ENCODE data around the gene MS4A12.
"Not testable (repeated sequence)": the region's sequence is repeated elsewhere in the genome, so short reads cannot be mapped to it uniquely, and the experiment has no call there.

Gene MS4A12

DNA sequence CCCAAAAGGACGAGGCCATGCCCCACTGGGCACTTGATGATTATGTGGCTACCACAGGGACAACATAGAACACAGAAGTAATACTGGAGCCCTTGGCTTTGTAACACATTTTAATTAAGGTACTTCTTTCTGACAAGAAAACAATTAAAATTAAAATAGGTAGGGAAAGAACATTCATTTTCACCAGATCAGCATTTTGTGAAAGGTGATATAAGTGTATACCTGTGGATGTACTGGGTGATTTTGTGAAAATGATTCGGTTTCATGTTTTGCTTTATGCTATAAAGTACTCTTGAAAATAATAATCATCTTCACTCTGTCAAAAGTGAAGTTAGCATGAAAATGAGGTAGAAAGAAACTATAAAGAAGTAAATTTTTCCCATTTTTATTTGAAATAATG lies 876 bp downstream of the MS4A12 start:
- no peak for DNase-seq (ENCODE audit: low spot score)
- TF ChIP-seq, protein P1, sequence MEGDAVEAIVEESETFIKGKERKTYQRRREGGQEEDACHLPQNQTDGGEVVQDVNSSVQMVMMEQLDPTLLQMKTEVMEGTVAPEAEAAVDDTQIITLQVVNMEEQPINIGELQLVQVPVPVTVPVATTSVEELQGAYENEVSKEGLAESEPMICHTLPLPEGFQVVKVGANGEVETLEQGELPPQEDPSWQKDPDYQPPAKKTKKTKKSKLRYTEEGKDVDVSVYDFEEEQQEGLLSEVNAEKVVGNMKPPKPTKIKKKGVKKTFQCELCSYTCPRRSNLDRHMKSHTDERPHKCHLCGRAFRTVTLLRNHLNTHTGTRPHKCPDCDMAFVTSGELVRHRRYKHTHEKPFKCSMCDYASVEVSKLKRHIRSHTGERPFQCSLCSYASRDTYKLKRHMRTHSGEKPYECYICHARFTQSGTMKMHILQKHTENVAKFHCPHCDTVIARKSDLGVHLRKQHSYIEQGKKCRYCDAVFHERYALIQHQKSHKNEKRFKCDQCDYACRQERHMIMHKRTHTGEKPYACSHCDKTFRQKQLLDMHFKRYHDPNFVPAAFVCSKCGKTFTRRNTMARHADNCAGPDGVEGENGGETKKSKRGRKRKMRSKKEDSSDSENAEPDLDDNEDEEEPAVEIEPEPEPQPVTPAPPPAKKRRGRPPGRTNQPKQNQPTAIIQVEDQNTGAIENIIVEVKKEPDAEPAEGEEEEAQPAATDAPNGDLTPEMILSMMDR (IDR thresholded peaks at IDR 0.05; ENCODE audit: extremely low read depth, insufficient read depth, missing control alignments): no peak
- in situ Hi-C loops (cut with MboI; ENCODE audit: low pct_unique_long_range_greater_than_20kb, low sequenced_read_pairs, unreplicated experiment): loop anchor here (10.0 to 25.0 kb wide), 2 partner anchors 121 to 681 kb away; partner anchors contain the start of gene MRPL16

DNA sequence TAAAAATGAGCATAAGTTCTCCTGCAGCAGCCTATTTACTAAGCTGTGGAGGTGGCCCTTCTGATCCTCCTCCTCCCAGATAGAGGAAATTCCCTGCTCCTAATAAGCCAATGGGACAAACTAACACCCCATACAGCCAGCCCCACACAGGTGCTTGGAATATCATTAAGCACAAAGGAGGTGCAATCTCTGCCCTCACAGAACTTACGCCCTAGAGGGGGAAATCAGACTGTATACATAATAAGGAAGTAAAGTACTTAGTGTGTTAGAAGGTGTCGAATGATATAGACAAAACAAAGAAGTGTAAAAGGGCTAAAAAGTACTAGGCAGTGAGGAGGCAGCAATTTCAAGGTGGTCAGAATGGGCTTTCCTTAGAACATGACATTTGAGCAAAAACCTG lies 5.8 kb downstream of the MS4A12 start:
- TF ChIP-seq, protein P1 (IDR thresholded peaks at IDR 0.05; ENCODE audit: extremely low read depth, insufficient read depth, missing control alignments): no peak
- DNase-seq (ENCODE audit: low spot score): no peak
- in situ Hi-C loops (cut with MboI; ENCODE audit: low pct_unique_long_range_greater_than_20kb, low sequenced_read_pairs, unreplicated experiment): loop anchor here (10.0 to 25.0 kb wide), 2 partner anchors 116 to 686 kb away; partner anchors contain the start of gene MRPL16

GRCh38 chr11:60498853-60499252 lies 6.3 kb downstream of the MS4A12 start:
- in situ Hi-C loops (cut with MboI; ENCODE audit: low pct_unique_long_range_greater_than_20kb, low sequenced_read_pairs, unreplicated experiment): loop anchor here (10.0 to 25.0 kb wide), 2 partner anchors 116 to 687 kb away; partner anchors contain the start of gene MRPL16
- TF ChIP-seq, protein P1 (IDR thresholded peaks at IDR 0.05; ENCODE audit: extremely low read depth, insufficient read depth, missing control alignments): no peak
- DNase-seq (ENCODE audit: low spot score): no peak

- no peak for DNase-seq (ENCODE audit: low spot score)
- in situ Hi-C loops (cut with MboI; ENCODE audit: low pct_unique_long_range_greater_than_20kb, low sequenced_read_pairs, unreplicated experiment): no loop called here
- TF ChIP-seq, protein P1 (IDR thresholded peaks at IDR 0.05; ENCODE audit: extremely low read depth, insufficient read depth, missing control alignments): no peak
Measured at GRCh38 chr11:60500276-60500910, 7.8 kb downstream of the MS4A12 start.

- in situ Hi-C loops (cut with MboI; ENCODE audit: low pct_unique_long_range_greater_than_20kb, low sequenced_read_pairs, unreplicated experiment): no loop called here
- TF ChIP-seq, protein P1 (IDR thresholded peaks at IDR 0.05; ENCODE audit: extremely low read depth, insufficient read depth, missing control alignments): no peak
- no peak for DNase-seq (ENCODE audit: low spot score)
Measured at GRCh38 chr11:60502221-60502775, 9.7 kb downstream of the MS4A12 start.

- TF ChIP-seq, protein P1 (IDR thresholded peaks at IDR 0.05; ENCODE audit: extremely low read depth, insufficient read depth, missing control alignments): no peak
- in situ Hi-C loops (cut with MboI; ENCODE audit: low pct_unique_long_range_greater_than_20kb, low sequenced_read_pairs, unreplicated experiment): no loop called here
- no peak for DNase-seq (ENCODE audit: low spot score)
Measured at GRCh38 chr11:60504219-60504905, 11.8 kb downstream of the MS4A12 start.

DNA sequence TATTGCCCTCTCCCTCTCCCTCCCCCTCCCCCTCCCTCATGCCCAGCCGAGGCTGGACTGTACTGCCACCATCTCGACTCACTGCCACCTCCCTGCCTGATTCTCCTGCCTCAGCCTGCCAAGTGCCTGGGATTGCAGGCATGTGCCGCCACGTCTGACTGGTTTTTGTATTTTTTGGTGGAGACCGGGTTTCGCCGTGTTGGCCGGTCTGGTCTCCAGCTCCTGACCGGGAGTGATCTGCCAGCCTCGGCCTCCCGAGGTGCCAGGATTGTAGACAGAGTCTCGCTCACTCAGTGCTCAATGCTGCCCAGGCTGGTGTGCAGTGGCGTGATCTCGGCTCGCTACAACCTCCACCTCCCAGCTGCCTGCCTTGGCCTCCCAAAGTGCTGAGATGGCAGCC lies 17.0 kb downstream of the MS4A12 start:
- DNase-seq (ENCODE audit: low spot score); in situ Hi-C loops (cut with MboI; ENCODE audit: low pct_unique_long_range_greater_than_20kb, low sequenced_read_pairs, unreplicated experiment): not testable (repeated sequence)

GRCh38 chr11:60510209-60510608 lies 17.6 kb downstream of the MS4A12 start:
- DNase-seq (ENCODE audit: low spot score): not testable (repeated sequence)

More at GRCh38 chr11:60510209-60510608, 17.6 kb downstream of the MS4A12 start:
- in situ Hi-C loops (cut with MboI; ENCODE audit: low pct_unique_long_range_greater_than_20kb, low sequenced_read_pairs, unreplicated experiment): not testable (repeated sequence)
